ENCODE measurements around the gene HDGFL1. TPM values are rescaled to one million over a fixed set of nuclear protein-coding genes. Genes with fewer than 3 reads are reported as not detected.

Gene HDGFL1
- total RNA-seq, 6 experiments from 2014 or later = not detected

DNA sequence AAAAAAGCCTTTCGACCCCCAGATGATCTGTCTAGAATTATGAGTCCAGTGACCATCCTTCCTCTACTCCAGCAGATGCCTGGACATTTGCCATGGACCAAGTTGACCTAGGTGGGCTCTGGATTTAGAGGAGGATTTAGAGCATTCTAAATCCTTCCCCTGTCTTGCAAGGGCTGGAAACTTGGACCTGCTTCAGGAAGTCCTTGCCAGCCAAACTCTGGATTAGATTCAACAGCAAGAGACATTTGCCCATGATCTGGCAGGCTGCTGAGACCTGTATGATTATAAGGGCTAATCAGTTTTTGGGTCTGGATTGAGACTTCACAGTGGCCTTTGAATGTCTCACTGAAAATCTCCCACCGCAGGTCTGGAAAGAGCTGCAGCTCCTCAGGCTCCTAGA lies 13.1 kb upstream of the HDGFL1 start:
- Mint-ChIP-seq H3K36me3 (ENCODE audit: low read depth) (no peaks in the 10 kb centered on the region), H3K27ac (no peak overlapping the region), H3K27me3 (ENCODE audit: insufficient read depth) (no peaks in the 10 kb centered on the region), H3K4me1 (ENCODE audit: low read depth) (no peaks in the 10 kb centered on the region), H3K4me3 (no peak overlapping the region), H3K9me3 (peaks cover 41% of the 10 kb centered on the region)
- TF ChIP-seq, protein P1, sequence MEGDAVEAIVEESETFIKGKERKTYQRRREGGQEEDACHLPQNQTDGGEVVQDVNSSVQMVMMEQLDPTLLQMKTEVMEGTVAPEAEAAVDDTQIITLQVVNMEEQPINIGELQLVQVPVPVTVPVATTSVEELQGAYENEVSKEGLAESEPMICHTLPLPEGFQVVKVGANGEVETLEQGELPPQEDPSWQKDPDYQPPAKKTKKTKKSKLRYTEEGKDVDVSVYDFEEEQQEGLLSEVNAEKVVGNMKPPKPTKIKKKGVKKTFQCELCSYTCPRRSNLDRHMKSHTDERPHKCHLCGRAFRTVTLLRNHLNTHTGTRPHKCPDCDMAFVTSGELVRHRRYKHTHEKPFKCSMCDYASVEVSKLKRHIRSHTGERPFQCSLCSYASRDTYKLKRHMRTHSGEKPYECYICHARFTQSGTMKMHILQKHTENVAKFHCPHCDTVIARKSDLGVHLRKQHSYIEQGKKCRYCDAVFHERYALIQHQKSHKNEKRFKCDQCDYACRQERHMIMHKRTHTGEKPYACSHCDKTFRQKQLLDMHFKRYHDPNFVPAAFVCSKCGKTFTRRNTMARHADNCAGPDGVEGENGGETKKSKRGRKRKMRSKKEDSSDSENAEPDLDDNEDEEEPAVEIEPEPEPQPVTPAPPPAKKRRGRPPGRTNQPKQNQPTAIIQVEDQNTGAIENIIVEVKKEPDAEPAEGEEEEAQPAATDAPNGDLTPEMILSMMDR (IDR thresholded peaks at IDR 0.05) = no peak
- no peak for DNase-seq

DNA sequence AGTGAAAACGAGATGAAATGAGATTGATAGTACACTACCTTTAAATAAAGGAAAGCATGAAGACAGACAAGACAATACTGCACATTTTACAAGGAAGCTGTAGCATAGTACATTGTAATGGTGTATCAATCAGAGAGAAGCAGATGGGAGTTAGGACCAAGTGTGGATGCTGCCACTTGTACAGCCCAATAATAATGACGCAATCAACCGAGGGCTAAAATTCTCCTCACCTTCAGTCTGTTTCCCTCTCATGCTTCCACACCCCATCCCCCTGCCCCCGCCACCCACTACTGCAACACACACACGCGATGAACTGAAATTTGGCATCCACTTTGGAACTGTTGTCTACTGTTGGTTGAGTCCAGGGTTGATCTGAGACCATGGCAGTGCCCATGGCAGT lies 12.4 kb upstream of the HDGFL1 start:
- no peak for DNase-seq
- H3K4me3 Mint-ChIP-seq = no peak overlapping the region
- H3K36me3 Mint-ChIP-seq (ENCODE audit: low read depth) = no peaks in the 10 kb centered on the region
- no peaks in the 10 kb centered on the region for H3K4me1 Mint-ChIP-seq (ENCODE audit: low read depth)
- peaks cover 40% of the 10 kb centered on the region for H3K9me3 Mint-ChIP-seq
- TF ChIP-seq, protein P1 (IDR thresholded peaks at IDR 0.05) = no peak
- no peaks in the 10 kb centered on the region for H3K27me3 Mint-ChIP-seq (ENCODE audit: insufficient read depth)
- H3K27ac Mint-ChIP-seq = no peak overlapping the region

DNA sequence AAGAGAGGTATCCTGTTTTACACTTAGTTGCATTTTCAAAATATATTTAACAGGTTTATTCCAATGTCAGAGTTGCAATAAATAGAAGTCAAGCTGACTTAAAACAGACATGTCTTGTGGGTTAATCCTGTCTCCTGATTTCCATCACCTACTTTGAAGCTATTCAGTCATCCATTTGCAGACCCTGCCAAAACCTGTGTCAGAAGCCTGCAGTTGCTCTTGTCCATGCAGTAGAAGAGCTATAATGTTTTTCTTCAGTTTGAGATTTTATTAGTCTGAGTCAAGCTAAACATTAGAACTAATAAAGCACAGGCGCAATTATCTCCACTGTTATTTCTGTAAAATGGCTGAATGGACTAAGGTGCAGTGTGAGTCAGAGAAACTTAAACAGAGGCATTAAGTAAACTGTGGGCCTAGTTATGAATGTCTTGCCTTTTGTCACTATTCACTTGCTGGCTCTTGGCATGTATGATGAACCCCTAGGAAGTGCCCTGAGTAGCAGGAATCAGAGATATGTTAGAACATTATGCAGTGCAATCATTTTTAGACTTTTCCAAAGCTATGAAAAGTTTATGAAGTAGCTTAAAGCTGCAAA lies 11.0 kb upstream of the HDGFL1 start:
- Mint-ChIP-seq H3K27ac (no peak overlapping the region), H3K27me3 (ENCODE audit: insufficient read depth) (no peaks in the 10 kb centered on the region), H3K36me3 (ENCODE audit: low read depth) (no peaks in the 10 kb centered on the region), H3K4me3 (no peak overlapping the region), H3K4me1 (ENCODE audit: low read depth) (no peaks in the 10 kb centered on the region), H3K9me3 (peaks cover 27% of the 10 kb centered on the region)
- DNase-seq = no peak
- TF ChIP-seq, protein P1 (IDR thresholded peaks at IDR 0.05) = no peak

DNA sequence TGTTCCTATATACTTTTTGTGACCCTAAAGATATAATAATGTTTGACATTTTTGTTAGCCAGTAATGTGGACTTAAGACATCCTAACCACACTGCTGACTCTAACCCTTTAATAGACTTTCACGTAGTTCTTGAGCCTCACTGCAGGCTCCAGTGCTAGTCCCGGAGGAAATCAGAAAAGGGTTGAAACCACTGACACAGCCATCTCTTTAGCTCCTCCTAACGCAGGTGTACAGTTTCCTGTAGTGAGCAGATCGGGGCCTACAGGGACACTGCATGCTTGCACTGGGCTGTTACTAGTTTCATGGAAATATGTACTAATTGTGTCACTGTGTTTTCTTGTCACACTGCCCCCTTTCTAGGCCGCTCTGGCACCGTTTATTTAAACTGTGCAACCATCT lies 512 bp upstream of the HDGFL1 start:
- Mint-ChIP-seq H3K36me3 (ENCODE audit: low read depth) (no peaks in the 10 kb centered on the region), H3K27me3 (ENCODE audit: insufficient read depth) (no peaks in the 10 kb centered on the region), H3K4me1 (ENCODE audit: low read depth) (no peaks in the 10 kb centered on the region), H3K9me3 (peaks cover 19% of the 10 kb centered on the region), H3K4me3 (no peak overlapping the region), H3K27ac (no peak overlapping the region)
- TF ChIP-seq, protein P1 (IDR thresholded peaks at IDR 0.05) = no peak
- no peak for DNase-seq

DNA sequence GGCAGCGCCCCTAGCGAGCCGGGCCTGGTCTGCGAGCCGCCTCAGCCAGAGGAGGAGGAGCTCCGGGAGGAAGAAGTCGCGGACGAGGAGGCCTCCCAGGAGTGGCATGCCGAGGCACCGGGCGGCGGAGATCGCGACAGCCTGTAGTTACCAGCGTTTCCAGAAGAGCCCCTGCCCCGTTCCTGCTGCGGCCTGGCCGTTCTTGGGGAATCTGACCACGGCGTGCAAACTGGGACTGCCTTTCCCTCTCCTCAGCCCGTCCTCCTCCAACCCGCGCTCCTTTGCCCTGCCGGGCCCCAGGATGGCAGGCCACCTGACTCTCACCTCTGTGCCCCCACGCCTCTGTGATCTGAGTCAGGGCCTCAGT lies 802 bp downstream of the HDGFL1 start:
- TF ChIP-seq, protein P1 (IDR thresholded peaks at IDR 0.05) = no peak
- no peaks in the 10 kb centered on the region for H3K27me3 Mint-ChIP-seq (ENCODE audit: insufficient read depth)
- H3K4me3 Mint-ChIP-seq = no peak overlapping the region
- H3K27ac Mint-ChIP-seq = no peak overlapping the region
- H3K36me3 Mint-ChIP-seq (ENCODE audit: low read depth) = no peaks in the 10 kb centered on the region
- no peak for DNase-seq
- H3K4me1 Mint-ChIP-seq (ENCODE audit: low read depth) = no peaks in the 10 kb centered on the region
- peaks cover 26% of the 10 kb centered on the region for H3K9me3 Mint-ChIP-seq

DNA sequence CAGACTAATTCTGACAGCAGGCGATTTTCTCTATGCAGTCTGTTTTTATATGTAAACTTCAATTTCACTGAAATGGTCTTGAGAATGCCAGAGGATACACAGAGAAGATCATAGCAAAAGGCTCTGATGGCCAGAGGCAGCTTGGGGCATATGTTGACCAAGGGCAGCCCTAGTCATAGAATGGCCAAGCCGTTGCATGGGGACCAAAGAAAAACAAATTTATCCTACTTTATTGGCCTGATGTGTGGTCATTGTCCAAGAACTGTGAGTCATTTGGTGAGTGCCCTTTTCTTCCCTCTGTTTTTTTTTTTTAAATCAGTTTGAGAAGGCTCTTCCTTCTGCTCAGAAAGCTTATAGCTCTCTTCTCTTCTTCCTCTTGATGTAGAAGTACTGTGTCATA lies 5.8 kb downstream of the HDGFL1 start:
- no peak overlapping the region for H3K27ac Mint-ChIP-seq
- no peaks in the 10 kb centered on the region for H3K4me1 Mint-ChIP-seq (ENCODE audit: low read depth)
- H3K27me3 Mint-ChIP-seq (ENCODE audit: insufficient read depth) = no peaks in the 10 kb centered on the region
- TF ChIP-seq, protein P1 (IDR thresholded peaks at IDR 0.05) = no peak
- DNase-seq = no peak
- no peak overlapping the region for H3K4me3 Mint-ChIP-seq
- peaks cover 30% of the 10 kb centered on the region for H3K9me3 Mint-ChIP-seq
- H3K36me3 Mint-ChIP-seq (ENCODE audit: low read depth) = no peaks in the 10 kb centered on the region
